Mesothelial cell of epicardium (in vitro differentiated cells): ENCODE measurements around the gene KRT37. TPM values are rescaled to one million over a fixed set of nuclear protein-coding genes. Genes with fewer than 3 reads are reported as not detected.
"Not testable (repeated sequence)": the region's sequence is repeated elsewhere in the genome, so short reads cannot be mapped to it uniquely, and the experiment has no call there.

Experiments
- DNase-seq, 2 experiments: peaks; one replicate each; pipeline ENCODE4 v3.0.0; 2021; ENCODE audit warnings: low spot score in 2 of 2; ENCODE audit not compliant: unreplicated experiment in 2 of 2
- H3K27ac Mint-ChIP-seq: 2 replicates; pipeline ENCODE4 v1.8.0; 2021; ENCODE audit warnings: mixed read lengths
- H3K27me3 Mint-ChIP-seq: 2 replicates; pipeline ENCODE4 v1.8.0; 2021; ENCODE audit warnings: low read depth, mixed read lengths
- H3K36me3 Mint-ChIP-seq: 2 replicates; pipeline ENCODE4 v1.8.0; 2021; ENCODE audit warnings: mixed read lengths
- H3K4me1 Mint-ChIP-seq: 2 replicates; pipeline ENCODE4 v1.8.0; 2021; ENCODE audit warnings: mixed read lengths
- H3K4me3 Mint-ChIP-seq: 2 replicates; pipeline ENCODE4 v1.8.0; 2021; ENCODE audit warnings: mild to moderate bottlenecking, moderate library complexity, mixed read lengths
- H3K9me3 Mint-ChIP-seq: 2 replicates; pipeline ENCODE4 v1.8.0; 2021; ENCODE audit warnings: mixed read lengths
- total RNA-seq: library from RNA; stranded (reverse); gene quantifications from 3 replicates; pipeline ENCODE4 v1.2.1, GENCODE V29; 2021
- TF ChIP-seq, protein P1 (sequence below): fragments of 200-600 bp; sonication (generic); IDR thresholded peaks from one replicate; pipeline ENCODE4 v1.5.0; 2021; ENCODE audit warnings: antibody characterized with exemption; ENCODE audit not compliant: unreplicated experiment

KRT37 gene
- total RNA-seq, 1 donor from 2014 or later: not detected

DNA sequence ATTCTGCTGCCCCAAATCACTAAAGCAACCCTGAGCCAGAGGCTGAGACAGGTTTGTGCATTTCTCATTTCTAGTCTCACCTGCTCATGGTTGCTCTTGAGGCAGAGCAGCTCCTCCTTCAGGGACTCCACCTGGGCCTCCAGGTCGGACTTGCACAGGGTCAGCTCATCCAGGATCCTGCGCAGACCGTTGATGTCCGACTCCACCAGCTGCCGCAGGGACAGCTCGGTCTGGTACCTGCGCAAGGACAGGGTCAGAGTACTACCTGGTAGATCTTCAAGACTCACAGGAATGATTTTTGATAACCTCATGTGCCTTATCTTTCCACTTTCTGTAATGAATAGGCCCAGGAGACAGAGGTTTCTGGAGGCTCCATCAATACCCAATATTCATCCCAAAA lies 28.0 kb downstream of the KRT37 start:
- H3K27ac Mint-ChIP-seq: no peak overlapping the region
- H3K4me3 Mint-ChIP-seq: no peak overlapping the region
- no peaks in the 10 kb centered on the region for H3K27me3 Mint-ChIP-seq
- no peaks in the 10 kb centered on the region for H3K36me3 Mint-ChIP-seq
- peaks cover 36% of the 10 kb centered on the region for H3K4me1 Mint-ChIP-seq
- no peak for DNase-seq
- no peaks in the 10 kb centered on the region for H3K9me3 Mint-ChIP-seq
- TF ChIP-seq, protein P1, sequence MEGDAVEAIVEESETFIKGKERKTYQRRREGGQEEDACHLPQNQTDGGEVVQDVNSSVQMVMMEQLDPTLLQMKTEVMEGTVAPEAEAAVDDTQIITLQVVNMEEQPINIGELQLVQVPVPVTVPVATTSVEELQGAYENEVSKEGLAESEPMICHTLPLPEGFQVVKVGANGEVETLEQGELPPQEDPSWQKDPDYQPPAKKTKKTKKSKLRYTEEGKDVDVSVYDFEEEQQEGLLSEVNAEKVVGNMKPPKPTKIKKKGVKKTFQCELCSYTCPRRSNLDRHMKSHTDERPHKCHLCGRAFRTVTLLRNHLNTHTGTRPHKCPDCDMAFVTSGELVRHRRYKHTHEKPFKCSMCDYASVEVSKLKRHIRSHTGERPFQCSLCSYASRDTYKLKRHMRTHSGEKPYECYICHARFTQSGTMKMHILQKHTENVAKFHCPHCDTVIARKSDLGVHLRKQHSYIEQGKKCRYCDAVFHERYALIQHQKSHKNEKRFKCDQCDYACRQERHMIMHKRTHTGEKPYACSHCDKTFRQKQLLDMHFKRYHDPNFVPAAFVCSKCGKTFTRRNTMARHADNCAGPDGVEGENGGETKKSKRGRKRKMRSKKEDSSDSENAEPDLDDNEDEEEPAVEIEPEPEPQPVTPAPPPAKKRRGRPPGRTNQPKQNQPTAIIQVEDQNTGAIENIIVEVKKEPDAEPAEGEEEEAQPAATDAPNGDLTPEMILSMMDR: no peak

DNA sequence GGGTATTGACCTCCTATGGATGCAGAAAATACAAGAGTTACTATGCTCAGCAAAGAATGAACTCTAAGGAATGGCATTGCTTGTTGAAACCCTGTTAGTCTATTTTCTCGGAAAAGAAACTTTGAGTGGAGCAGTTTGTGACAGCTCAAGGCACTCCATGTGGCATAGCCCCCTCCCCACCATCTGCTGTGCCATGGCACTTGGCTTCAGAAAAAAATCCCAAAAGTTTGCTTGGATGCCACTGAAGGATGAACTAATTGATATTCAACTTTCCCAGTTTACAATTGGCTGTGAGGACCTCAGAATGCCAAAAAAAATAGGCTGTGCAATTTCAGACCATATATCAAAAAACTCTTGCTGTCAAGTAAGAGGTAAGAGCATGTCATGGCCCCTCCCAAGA lies 28.8 kb downstream of the KRT37 start:
- TF ChIP-seq, protein P1: no peak
- Mint-ChIP-seq H3K4me1 (peaks cover 39% of the 10 kb centered on the region), H3K27me3 (no peaks in the 10 kb centered on the region), H3K4me3 (no peak overlapping the region), H3K9me3 (no peaks in the 10 kb centered on the region), H3K27ac (no peak overlapping the region), H3K36me3 (no peaks in the 10 kb centered on the region)
- DNase-seq: no peak

DNA sequence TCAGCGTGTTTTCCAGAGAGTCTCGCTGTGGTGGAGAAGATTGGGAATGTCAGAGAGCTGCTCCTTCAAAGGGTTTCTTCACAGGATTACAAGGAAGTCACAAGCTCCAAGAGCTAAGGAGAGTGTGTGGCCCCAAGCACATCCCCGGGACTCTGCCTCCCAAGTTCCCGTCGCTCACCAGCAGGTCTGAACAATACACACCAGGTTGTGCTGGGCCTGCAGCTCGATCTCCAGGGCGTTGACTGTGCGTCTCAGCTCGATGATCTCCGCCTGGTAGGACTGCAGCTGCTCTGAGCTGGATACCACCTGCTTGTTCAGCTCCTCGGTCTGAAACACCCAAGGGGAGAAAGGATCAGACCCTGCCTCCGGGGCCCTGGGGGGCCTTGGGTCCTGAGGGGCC lies 29.3 kb downstream of the KRT37 start:
- H3K4me3 Mint-ChIP-seq, H3K27ac Mint-ChIP-seq, H3K36me3 Mint-ChIP-seq, H3K9me3 Mint-ChIP-seq, H3K27me3 Mint-ChIP-seq, DNase-seq: not testable (repeated sequence)
- H3K4me1 Mint-ChIP-seq: peaks cover 37% of the 10 kb centered on the region

DNA sequence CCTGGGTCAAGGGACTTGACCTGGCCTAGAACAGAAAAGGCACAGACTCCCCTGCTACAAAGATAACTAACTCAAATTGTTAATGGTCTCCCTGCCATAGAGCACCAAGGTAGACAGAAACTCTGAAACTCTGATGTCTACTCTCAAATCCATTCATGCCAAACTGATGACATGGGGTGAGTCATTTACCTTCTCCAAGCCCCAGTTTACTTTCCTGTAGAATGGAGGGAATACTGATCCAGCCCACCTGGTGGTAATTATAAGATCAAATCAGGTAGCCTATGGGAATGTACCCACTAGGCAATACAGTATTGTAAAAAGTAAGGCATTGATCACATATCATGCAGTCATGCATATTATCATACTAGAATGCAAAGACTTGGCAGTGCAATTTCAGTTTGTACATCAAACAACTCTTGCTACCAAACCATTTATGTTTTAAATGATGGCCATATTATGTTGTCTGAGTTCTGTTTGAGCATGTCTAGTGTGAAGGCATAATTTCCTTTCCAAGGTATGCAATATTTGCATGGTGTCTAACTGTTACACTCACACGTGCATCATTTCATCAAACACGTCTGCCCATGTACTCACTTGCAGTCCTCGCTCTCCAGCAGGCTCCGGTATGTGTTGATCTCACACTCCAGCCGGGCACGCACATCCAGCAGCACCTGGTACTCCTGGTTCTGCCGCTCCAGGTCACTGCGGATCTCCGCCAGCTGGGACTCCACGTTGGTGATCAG lies 30.0 kb downstream of the KRT37 start:
- H3K27me3 Mint-ChIP-seq: no peaks in the 10 kb centered on the region
- DNase-seq: no peak
- H3K27ac Mint-ChIP-seq: no peak overlapping the region
- no peak overlapping the region for H3K4me3 Mint-ChIP-seq
- peaks cover 31% of the 10 kb centered on the region for H3K4me1 Mint-ChIP-seq
- no peaks in the 10 kb centered on the region for H3K9me3 Mint-ChIP-seq
- no peaks in the 10 kb centered on the region for H3K36me3 Mint-ChIP-seq
- TF ChIP-seq, protein P1: no peak

DNA sequence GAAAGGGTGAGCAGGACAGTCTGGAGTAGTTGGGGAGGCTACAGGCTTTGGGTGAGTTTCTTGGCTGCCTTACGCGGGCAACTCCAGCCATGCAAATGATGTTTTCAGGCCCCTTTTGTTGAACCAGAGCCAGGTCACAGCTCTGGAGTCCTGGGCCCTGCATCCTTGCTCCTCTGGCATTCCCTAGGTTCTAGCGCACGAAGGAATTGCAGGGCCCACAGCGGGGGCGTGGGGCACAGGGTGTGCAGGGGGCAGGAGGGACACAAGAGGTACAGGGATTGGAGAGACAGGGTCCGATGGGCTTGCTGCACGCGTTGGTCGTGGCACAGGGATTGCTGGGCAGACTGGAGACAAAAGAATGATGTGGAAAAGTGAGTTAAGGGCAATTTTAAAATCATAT lies 30.6 kb downstream of the KRT37 start:
- Mint-ChIP-seq H3K4me3 (no peak overlapping the region), H3K36me3 (no peaks in the 10 kb centered on the region), H3K4me1 (peaks cover 28% of the 10 kb centered on the region), H3K27ac (no peak overlapping the region), H3K9me3 (no peaks in the 10 kb centered on the region), H3K27me3 (no peaks in the 10 kb centered on the region)
- DNase-seq: no peak
- TF ChIP-seq, protein P1: no peak

DNA sequence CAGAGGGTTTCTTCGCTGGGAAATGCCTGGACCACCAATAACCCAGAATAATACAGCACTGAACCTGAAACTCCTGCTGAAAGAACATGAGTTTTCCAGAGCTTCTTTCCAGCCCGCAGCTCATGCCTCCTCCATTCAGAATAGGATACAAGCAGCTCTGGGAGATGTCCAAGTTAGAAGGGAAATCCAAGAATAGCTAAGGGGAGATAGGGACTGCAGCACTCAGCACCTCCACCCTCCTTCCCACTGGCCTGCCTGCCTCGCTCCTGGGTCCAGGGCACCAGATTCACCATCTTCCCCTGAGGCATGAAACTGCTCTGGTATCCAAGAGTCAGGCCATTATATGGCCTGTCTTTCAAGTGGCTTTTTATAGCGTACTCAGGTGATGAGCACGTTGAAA lies 31.1 kb downstream of the KRT37 start:
- Mint-ChIP-seq H3K4me1 (peaks cover 28% of the 10 kb centered on the region), H3K9me3 (no peaks in the 10 kb centered on the region), H3K27me3 (no peaks in the 10 kb centered on the region), H3K4me3 (no peak overlapping the region), H3K36me3 (no peaks in the 10 kb centered on the region), H3K27ac (no peak overlapping the region)
- TF ChIP-seq, protein P1: no peak
- no peak for DNase-seq
